WERI-Rb-1 (cell line): ENCODE results near the gene TCF25.
"Not testable (repeated sequence)": the region's sequence is repeated elsewhere in the genome, so short reads cannot be mapped to it uniquely, and the experiment has no call there.

ENCODE experiments used
- DNase-seq: peaks from one replicate; pipeline ENCODE4 v3.0.0-alpha.2; 2020
- H3K27ac ChIP-seq: fragments of 250-450 bp; sonication (Bioruptor Pico); 2 replicates; pipeline ENCODE4 v1.5.1; 2020; ENCODE audit warnings: mild to moderate bottlenecking, moderate library complexity
- H3K27me3 ChIP-seq: fragments of 250-450 bp; sonication (Bioruptor Pico); 2 replicates; pipeline ENCODE4 v1.5.1; 2021; ENCODE audit warnings: mild to moderate bottlenecking, low read depth, moderate library complexity; ENCODE audit not compliant: insufficient read depth, severe bottlenecking
- H3K36me3 ChIP-seq: fragments of 250-450 bp; sonication (Bioruptor Pico); 2 replicates; pipeline ENCODE4 v1.5.1; 2020; ENCODE audit warnings: mild to moderate bottlenecking, moderate library complexity
- H3K4me3 ChIP-seq: 2 replicates; pipeline ENCODE4 v1.5.1; 2011; ENCODE audit warnings: low read depth, mild to moderate bottlenecking, control low read depth, low read length
- H3K9me3 ChIP-seq: fragments of 250-450 bp; sonication (Bioruptor Pico); 2 replicates; pipeline ENCODE4 v1.5.1; 2021; ENCODE audit warnings: mild to moderate bottlenecking, moderate library complexity; ENCODE audit not compliant: severe bottlenecking
- TF ChIP-seq, protein P1 (sequence below): IDR thresholded peaks from 2 replicates; pipeline ENCODE4 v1.5.1; 2011; ENCODE audit warnings: low read depth, mild to moderate bottlenecking, control low read depth, inconsistent platforms, low read length

Gene TCF25

DNA sequence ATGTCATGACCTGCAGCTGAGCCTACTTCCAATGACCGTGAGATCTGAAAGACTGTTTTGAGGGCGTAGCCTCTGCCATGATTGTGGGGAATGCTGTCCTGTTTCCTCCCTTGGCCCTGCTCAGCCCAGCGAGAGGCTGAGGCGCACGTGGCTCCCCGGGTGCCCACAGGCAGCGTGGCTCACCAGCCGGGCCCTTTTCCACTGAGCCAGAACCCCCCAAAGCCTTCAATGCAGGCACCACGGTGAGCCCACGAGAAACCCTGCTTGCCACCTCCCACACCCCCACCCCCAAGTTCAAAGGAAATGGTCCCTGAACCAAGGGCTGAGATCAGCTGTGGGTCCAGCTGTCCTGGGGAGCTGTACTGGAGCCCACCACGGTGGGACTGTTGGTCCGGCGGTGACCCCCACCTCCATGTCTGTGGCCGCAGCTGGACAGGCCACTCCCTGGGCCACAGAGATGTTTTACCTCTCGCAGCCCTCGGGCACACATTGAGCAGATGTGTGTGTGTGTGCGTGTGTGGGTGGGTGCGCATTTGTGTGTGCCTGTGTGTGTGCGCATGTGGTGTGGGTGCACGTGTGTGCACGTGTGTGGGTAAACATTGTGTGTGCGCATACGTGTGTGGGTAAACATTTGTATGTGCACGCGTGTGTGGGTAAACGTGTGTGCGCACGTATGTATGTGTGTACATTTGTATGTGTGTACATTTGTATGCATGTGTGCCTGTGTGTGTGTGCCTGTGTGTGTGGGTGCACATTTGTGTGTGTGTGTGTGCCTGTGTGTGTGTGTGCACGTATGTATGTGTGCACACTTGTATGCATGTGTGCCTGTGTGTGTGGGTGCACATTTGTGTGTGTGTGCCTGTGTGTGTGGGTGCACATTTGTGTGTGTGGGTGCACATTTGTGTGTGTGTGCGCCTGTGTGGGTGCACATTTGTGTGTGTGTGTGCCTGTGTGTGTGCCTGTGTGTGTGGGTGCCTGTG lies 40.3 kb downstream of the TCF25 start:
- Histone ChIP-seq H3K27ac (no peak overlapping the region), H3K9me3 (no peaks in the 10 kb centered on the region), H3K36me3 (peaks cover 8% of the 10 kb centered on the region; the same call in 1 of the 2 replicates), H3K4me3 (no peak overlapping the region), H3K27me3 (no peaks in the 10 kb centered on the region)
- DNase-seq = no peak
- TF ChIP-seq, protein P1, sequence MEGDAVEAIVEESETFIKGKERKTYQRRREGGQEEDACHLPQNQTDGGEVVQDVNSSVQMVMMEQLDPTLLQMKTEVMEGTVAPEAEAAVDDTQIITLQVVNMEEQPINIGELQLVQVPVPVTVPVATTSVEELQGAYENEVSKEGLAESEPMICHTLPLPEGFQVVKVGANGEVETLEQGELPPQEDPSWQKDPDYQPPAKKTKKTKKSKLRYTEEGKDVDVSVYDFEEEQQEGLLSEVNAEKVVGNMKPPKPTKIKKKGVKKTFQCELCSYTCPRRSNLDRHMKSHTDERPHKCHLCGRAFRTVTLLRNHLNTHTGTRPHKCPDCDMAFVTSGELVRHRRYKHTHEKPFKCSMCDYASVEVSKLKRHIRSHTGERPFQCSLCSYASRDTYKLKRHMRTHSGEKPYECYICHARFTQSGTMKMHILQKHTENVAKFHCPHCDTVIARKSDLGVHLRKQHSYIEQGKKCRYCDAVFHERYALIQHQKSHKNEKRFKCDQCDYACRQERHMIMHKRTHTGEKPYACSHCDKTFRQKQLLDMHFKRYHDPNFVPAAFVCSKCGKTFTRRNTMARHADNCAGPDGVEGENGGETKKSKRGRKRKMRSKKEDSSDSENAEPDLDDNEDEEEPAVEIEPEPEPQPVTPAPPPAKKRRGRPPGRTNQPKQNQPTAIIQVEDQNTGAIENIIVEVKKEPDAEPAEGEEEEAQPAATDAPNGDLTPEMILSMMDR = no peak

DNA sequence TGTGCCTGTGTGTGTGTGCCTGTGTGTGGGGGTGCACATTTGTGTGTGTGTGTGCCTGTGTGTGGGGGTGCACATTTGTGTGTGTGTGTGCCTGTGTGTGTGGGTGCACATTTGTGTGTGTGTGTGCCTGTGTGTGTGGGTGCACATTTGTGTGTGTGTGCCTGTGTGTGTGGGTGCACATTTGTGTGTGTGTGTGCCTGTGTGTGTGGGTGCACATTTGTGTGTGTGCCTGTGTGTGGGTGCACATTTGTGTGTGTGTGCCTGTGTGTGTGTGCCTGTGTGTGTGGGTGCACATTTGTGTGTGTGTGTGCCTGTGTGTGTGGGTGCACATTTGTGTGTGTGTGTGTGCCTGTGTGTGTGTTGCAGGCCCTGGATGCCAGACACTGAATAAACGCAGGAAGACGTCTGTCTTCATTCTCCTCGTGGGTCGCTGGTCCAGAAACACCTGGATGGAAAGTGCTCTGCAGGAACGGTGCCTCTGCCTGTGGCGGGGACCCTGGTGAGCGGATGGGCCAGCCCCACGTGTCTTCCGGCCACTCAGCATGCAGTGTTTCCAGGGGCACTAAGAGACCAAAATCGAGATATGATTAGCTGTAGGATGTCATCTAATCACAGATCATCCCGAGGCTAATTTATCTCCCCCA lies 41.4 kb downstream of the TCF25 start:
- H3K27ac ChIP-seq, DNase-seq, H3K4me3 ChIP-seq, H3K36me3 ChIP-seq, H3K27me3 ChIP-seq, H3K9me3 ChIP-seq: not testable (repeated sequence)

DNA sequence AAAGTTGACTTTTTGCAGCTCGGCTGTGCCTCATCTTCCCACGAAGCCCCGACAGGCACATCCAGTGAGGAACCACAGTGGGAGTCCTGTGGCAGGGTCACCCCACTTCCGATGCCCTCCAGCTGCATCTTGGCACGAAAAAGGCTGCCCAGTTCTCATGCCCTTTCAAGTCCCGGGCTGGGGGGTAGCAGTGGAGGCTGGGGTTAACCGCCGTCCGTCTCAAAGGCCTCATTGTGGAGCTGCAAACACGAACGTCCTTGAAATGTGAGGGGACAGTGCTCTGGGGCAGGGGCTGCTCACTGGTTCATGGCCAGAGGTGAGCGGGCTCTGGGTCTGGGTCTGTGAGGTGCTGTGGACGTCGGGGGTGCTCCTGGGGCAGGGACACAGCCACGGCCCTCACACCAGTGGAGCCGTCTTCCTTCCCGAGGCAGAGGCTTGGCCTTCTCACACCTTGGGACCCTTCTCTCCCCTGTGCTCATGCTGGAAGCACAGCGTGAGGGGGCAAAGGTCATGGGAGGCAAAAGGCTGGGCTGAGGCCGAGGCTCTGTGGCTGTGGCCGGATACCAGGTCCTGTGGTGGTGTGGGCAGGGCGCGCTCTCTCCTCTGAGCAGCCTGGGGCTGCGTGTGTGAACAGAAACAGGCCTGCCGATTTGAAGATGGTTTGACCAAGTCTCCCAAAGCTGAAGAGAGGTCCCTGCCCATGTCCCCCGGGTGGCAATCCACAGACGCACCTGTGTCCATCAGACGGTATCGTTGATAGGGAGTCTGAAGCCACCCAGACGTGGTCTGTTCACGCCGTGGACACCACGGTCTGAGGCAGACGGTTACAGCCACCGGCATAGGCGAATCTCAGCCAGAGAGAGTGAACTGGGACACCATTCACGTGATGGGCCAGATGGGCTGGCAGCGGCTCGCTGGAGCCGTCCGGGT lies 42.2 kb downstream of the TCF25 start:
- no peak overlapping the region for H3K27ac ChIP-seq
- no peak for DNase-seq

DNA sequence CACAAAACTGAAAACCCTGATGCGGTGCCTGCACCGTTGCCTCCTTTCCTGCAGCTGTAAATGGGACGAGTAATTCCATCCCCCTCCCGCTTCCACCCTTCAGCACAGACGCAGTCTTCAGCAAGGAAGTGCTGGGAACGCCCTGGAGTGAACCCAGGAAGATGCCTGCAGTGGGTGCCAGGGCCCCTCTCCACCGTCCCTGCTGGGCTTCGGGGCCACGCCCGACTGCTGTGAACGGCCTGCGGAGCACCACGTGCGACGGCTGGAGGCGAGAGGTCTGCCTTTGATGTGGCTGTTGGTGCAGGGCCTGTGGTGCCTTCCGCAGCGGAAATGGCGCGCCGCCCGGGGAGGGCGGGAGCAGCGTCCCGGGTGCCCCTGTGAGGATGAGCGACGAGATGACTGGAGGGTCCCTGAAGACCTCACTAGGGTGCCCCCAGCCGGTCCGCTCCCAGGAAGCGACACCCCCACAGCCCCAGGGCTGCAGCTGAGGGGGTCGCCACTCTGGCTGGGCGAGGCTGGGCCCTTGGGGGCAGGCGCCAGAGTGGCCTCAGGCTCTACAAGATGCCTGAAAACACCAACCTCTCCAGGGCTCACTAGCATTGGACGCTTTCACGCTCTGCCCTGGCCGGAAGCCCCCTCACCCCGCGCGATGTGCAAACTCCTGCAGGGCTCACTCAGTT lies 44.5 kb downstream of the TCF25 start:
- TF ChIP-seq, protein P1 = no peak
- Histone ChIP-seq H3K27me3 (no peaks in the 10 kb centered on the region), H3K36me3 (no peaks in the 10 kb centered on the region), H3K9me3 (no peaks in the 10 kb centered on the region), H3K27ac (0 out of 2 replicates have a peak overlapping the region, but pooled peaks have one; percentile 21), H3K4me3 (peak overlapping the region; percentile 26)
- peak; percentile 43 for DNase-seq

More for the DNA sequence above, 42.2 kb downstream of the TCF25 start:
- peaks cover 8% of the 10 kb centered on the region; the same call in 1 of the 2 replicates for H3K36me3 ChIP-seq
- TF ChIP-seq, protein P1 = no peak
- no peak overlapping the region for H3K4me3 ChIP-seq
- H3K27me3 ChIP-seq = no peaks in the 10 kb centered on the region
- H3K9me3 ChIP-seq = no peaks in the 10 kb centered on the region

DNA sequence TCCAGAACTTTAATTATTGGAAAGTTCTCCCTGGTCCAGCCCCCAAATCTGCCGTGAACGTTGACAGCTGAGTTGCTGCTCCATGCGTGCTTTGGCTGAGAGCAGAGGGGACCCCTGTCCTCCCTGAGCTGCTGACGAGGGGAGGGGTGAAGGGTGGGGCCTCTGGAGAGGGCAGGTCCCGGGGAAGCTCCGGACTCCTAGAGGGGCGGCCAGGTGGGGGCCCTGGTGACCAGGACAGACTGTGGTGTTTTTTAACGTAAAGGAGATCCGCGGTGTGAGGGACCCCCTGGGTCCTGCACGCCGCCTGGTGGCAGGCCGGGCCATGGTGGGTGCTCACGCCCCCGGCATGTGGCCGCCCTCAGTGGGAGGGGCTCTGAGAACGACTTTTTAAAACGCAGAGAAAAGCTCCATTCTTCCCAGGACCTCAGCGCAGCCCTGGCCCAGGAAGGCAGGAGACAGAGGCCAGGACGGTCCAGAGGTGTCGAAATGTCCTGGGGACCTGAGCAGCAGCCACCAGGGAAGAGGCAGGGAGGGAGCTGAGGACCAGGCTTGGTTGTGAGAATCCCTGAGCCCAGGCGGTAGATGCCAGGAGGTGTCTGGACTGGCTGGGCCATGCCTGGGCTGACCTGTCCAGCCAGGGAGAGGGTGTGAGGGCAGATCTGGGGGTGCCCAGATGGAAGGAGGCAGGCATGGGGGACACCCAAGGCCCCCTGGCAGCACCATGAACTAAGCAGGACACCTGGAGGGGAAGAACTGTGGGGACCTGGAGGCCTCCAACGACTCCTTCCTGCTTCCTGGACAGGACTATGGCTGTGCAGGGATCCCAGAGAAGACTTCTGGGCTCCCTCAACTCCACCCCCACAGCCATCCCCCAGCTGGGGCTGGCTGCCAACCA lies 45.3 kb downstream of the TCF25 start, which contains the start of gene MC1R:
TSS of gene MC1R (plus strand) at position 410 of the 895 bp plus-strand sequence. CDS start at position 807, 397 bp downstream.
- H3K9me3 ChIP-seq = no peaks in the 10 kb centered on the region
- no peaks in the 10 kb centered on the region for H3K36me3 ChIP-seq
- peak within 1 kb of the TSS; percentile 26 for H3K4me3 ChIP-seq
- peak; percentile 42 for DNase-seq
- H3K27me3 ChIP-seq = no peaks in the 10 kb centered on the region
- TF ChIP-seq, protein P1 = 0 out of 2 replicates have a peak, but pooled peaks have one; percentile 22
- 0 out of 2 replicates have a peak within 1 kb of the TSS, but pooled peaks have one; percentile 21 for H3K27ac ChIP-seq
